GM12891 (cell line): ENCODE data around the gene TMEM222.
A peak's percentile ranks its signal among the peaks of the same experiment; 100 is the strongest.

Experiments
- DNase-seq: peaks from one replicate; pipeline ENCODE4 v3.0.0; 2011; ENCODE audit warnings: low spot score; ENCODE audit not compliant: insufficient read length
- FAIRE-seq: peaks from 2 replicates; lab custom pipeline; 2011; peaks lifted over from hg19 to GRCh38; lab: Jason Lieb, UNC
- PAX5 ChIP-seq: IDR thresholded peaks from 2 replicates; pipeline ENCODE4 v1.6.1; 2011; ENCODE audit warnings: low read length, moderate library complexity, mild to moderate bottlenecking; ENCODE audit not compliant: insufficient read depth, severe bottlenecking
- POLR2A ChIP-seq: IDR thresholded peaks from 2 replicates; pipeline ENCODE4 v1.6.1; 2011; ENCODE audit warnings: low read depth, low read length, control low read depth
- POLR2AphosphoS5 ChIP-seq: IDR thresholded peaks from 2 replicates; pipeline ENCODE4 v1.6.1; 2011; ENCODE audit warnings: low read depth, low read length, control low read depth
- POU2F2 ChIP-seq: IDR thresholded peaks from 2 replicates; pipeline ENCODE4 v1.6.1; 2011; ENCODE audit warnings: low read depth, mild to moderate bottlenecking, control low read depth, low read length, moderate library complexity
- SPI1 ChIP-seq: IDR thresholded peaks from 2 replicates; pipeline ENCODE4 v1.6.1; 2011; ENCODE audit warnings: low read depth, low read length, control low read depth
- TAF1 ChIP-seq: IDR thresholded peaks from 2 replicates; pipeline ENCODE4 v1.6.1; 2011; ENCODE audit warnings: low read depth, low read length, control low read depth

Gene TMEM222

DNA sequence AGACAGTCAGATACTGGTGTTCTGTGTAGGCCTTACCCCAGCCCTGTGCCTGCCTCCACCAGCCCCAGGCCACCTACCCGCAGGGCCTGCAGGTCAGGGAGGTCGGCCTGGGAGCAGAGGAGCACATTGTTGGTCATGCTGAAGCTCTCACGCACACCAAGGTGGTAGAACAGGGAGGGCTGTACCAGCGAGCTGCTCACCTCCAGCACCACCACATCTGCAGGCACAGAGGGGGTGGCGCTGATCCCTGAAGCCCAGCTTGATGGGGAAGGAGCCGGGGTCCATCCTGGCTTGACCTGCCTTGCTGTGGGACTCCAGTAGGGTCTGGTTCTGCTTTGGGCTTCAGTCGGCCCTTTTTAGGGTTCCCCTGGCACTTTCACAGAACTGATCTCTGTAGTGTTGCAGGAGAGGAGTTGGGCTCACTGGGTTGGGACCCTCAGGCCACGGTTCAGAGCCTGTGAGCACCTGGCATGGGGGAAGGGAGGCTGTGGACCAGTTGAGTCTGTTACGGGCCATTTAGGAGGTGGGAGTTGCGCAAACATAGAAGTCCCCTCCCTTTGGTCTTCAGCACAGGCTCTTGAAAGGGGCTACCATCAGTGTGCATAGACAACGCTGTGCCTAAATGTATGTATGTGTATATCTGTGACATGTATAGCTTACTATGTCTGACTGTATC is 42.9 kb downstream of the TMEM222 start:
- TF ChIP-seq POLR2A = no peak
- no peak for TF ChIP-seq POLR2AphosphoS5
- no peak for TF ChIP-seq PAX5
- TF ChIP-seq SPI1 = no peak
- TF ChIP-seq TAF1 = no peak
- TF ChIP-seq POU2F2 = no peak
- DNase-seq (no peak), FAIRE-seq (no peak)

DNA sequence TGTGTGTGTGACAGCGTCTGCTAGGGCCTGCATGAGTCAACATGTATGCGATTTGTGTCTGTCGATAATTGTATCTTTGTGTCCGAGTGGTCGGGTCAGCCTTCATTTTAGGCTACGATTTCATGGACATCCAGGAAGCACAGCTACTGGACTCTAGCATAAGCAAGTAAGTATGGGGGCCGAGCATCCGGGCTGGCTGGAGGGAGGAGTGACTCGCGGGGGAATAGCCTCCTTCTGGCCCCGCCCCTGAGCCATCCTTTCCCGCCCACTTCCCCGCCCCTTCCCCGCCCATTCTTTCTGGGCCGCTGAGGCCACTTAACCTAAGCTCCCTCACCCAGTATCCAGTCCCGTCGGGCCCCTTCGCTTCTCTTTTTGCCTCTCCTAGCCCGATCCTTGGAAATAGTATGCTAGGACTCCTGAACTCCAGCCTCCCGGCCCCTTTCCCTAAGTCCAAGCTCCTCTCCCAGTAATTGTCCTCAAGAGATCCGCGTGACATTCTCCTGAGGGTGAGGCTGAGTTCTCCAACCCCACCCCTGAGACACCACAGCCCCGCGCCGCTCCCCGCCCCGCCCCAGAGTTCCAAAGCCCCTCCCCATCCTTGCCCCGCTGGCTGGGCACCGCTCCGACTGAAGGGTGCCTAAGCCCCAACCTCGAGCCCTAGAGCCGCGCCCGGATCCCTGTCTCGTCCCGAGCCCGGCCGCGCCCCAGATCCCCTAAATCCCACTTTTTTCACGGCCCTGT is 43.6 kb downstream of the TMEM222 start:
- TF ChIP-seq PAX5 = no peak
- peak; percentile 33; the same call in 1 of the 2 replicates for TF ChIP-seq POLR2A
- no peak for TF ChIP-seq POLR2AphosphoS5
- DNase-seq = peak; percentile 92
- peak; percentile 87 for FAIRE-seq

DNA sequence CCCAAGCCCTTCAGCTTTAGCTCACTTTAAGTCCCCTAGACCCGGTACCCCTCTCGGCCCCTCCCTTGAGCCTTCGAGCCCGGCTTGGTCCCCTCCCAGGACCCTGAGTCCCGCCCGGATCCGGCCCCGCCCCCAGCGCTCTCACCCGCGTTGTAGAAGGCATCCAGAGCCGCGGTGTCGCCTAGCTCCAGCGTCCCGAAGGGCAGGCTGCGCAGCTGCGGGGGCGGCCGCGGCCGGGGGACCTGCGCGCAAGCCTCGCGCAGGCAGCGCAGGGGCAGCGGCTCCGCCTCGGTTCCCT is 44.1 kb downstream of the TMEM222 start:
- no peak for TF ChIP-seq PAX5
- no peak for TF ChIP-seq SPI1
- no peak for TF ChIP-seq POU2F2
- no peak for TF ChIP-seq POLR2A
- no peak for TF ChIP-seq POLR2AphosphoS5
- no peak for TF ChIP-seq TAF1
- FAIRE-seq (peak; percentile 28), DNase-seq (peak; percentile 66)

GRCh38 chr1:27366411-27367159 is 44.6 kb downstream of the TMEM222 start, which contains the start of gene MAP3K6:
Gene MAP3K6 (minus strand): TSS chr1:27366961. CDS start chr1:27366597, 364 bp downstream.
- peak; percentile 59 for DNase-seq
- no peak for TF ChIP-seq POLR2AphosphoS5
- no peak for TF ChIP-seq TAF1
- TF ChIP-seq POU2F2 = no peak
- TF ChIP-seq PAX5 = no peak
- FAIRE-seq = peak; percentile 66

DNA sequence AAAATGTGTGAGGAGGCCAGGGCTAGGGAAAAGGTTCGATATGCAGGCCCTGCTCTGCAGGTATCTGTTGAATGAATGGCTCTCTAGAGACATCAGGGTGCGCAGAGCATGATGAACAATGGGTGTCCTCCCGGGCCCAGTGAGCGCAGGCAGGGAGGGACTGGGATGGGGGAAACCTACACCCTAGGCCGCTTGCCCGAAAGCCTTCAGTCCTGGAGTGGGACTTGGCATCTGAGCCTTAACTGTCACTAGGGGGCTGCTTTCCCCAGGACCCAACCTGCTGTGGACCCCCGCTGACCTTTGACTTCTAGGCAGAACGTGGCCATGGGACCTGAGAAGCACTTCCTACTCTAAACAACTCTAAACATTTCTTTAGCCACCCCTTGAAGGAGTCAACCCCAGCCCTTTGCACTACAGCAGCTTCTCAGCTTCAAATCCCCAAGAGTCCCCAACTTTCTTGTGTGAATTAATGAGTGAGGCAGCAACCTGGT is 45.2 kb downstream of the TMEM222 start:
- TF ChIP-seq PAX5 = no peak
- no peak for TF ChIP-seq POLR2A
- TF ChIP-seq POU2F2 = no peak
- no peak for TF ChIP-seq TAF1
- TF ChIP-seq SPI1 = no peak
- no peak for TF ChIP-seq POLR2AphosphoS5
- no peak for FAIRE-seq
- no peak for DNase-seq

GRCh38 chr1:27368869-27369582 is 47.1 kb downstream of the TMEM222 start:
- DNase-seq = no peak
- TF ChIP-seq PAX5 = no peak
- TF ChIP-seq POLR2AphosphoS5 = no peak
- TF ChIP-seq POU2F2 = no peak
- TF ChIP-seq TAF1 = no peak
- no peak for TF ChIP-seq SPI1
- no peak for TF ChIP-seq POLR2A
- FAIRE-seq = no peak

DNA sequence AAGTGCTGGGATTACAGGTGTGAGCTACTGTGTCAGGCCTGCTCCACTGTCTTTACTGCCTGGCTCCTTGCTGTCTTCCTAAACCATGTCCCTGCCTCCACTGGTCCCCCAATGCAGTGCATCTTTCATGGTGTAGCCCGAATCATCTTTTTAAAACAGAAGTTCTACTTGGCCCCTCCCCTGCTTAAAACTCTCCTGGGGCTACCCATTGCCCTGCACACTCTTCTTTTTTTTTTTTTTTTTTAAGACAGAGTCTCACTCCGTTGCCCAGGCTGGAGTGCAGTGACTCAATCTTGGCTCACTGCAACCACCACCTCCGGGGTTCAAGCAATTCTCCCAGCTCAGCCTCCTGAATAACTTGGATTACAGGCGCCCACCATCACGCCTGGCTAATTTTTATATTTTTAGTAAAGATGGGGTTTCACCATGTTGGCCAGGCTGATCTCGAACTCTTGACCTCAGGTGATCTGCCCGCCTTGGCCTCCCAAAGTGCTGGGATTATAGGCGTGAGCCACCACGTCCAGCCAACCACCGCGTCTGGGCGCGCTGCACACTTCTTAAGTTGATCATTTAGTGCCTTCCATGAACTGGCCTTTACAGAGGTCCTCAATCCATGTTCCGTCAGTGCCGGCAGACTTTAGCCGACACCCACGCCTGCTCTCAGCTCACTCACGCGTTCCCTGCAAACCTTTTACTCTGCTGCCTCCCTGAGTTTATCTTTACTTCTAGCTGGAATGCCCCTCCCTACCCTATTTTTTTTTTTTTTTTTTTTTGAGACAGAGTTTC is 50.3 kb downstream of the TMEM222 start:
- FAIRE-seq (no peak), DNase-seq (no peak)
- no peak for TF ChIP-seq TAF1
- no peak for TF ChIP-seq POLR2A
- no peak for TF ChIP-seq SPI1
- no peak for TF ChIP-seq PAX5
- no peak for TF ChIP-seq POU2F2
- TF ChIP-seq POLR2AphosphoS5 = no peak

DNA sequence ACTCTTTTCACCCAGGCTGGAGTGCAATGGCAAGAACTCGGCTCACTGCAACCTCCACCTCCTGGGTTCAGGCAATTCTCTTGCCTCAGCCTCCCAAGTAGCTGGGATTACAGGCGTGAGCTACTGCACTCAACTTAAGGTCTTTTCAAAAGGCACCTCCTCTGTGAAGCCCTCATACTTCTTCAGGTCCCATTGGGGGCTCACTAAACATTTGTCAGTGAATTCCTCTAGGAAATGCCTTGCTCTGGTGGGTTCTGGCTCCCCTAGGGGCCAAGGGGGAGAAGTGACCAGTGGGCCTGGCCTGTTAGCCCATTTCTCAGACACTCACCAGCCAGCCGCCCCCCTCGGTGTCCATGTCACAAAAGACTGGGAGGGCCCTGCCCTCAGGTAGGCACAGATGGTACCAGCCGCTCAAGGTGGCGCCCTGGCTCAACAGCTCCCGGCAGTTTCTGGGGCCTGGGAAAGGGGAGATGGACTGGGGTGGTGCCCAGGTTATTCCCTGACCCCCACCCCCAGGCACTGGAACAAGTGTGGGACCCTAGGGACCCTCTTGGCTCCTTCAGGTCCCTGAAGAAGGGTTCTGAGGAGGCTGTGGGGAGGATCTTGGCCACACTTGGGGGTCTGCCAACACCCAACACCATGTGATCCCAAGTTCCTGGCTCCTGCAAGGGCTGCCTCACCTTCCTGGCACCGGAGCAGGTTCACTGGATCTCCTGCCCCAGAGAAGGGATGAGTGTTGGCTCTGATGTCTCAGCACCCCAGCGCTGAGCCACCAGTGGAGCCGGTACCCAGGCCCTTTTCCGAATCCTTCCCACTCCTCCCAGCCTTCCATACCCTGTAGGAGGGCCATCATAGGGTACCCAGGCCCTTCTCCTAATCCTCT is 51.1 kb downstream of the TMEM222 start:
- DNase-seq = no peak
- no peak for FAIRE-seq
- TF ChIP-seq SPI1 (no peak), POU2F2 (no peak), POLR2AphosphoS5 (no peak), POLR2A (no peak), TAF1 (no peak)
